ENCODE data around the gene PHACTR1. TPM values are rescaled to one million over a fixed set of nuclear protein-coding genes. Genes with fewer than 3 reads are reported as not detected.

PHACTR1 gene
- total RNA-seq, 1 donor from 2014 or later: 50.7 TPM

- H3K4me1 Mint-ChIP-seq (ENCODE audit: low read depth, unreplicated experiment): no peaks in the 10 kb centered on the region
- H3K4me3 Mint-ChIP-seq (ENCODE audit: unreplicated experiment): no peak overlapping the region
- peaks cover 2% of the 10 kb centered on the region for H3K9me3 Mint-ChIP-seq (ENCODE audit: unreplicated experiment)
- H3K27ac Mint-ChIP-seq (ENCODE audit: unreplicated experiment): no peak overlapping the region
- H3K27me3 Mint-ChIP-seq (ENCODE audit: unreplicated experiment): no peaks in the 10 kb centered on the region
- DNase-seq: no peak
- H3K36me3 Mint-ChIP-seq (ENCODE audit: unreplicated experiment): no peaks in the 10 kb centered on the region
- TF ChIP-seq CTCF (IDR thresholded peaks at IDR 0.05; ENCODE audit: partially characterized antibody, unreplicated experiment): no peak
These were observed 512.0 kb downstream of the PHACTR1 start for GRCh38 chr6:13228264-13229204.

GRCh38 chr6:13229205-13230085 lies 512.9 kb downstream of the PHACTR1 start:
- Mint-ChIP-seq H3K9me3 (ENCODE audit: unreplicated experiment) (peaks cover 2% of the 10 kb centered on the region), H3K4me3 (ENCODE audit: unreplicated experiment) (no peak overlapping the region), H3K4me1 (ENCODE audit: low read depth, unreplicated experiment) (no peaks in the 10 kb centered on the region), H3K36me3 (ENCODE audit: unreplicated experiment) (no peaks in the 10 kb centered on the region), H3K27me3 (ENCODE audit: unreplicated experiment) (no peaks in the 10 kb centered on the region), H3K27ac (ENCODE audit: unreplicated experiment) (no peak overlapping the region)
- DNase-seq: no peak
- no peak for TF ChIP-seq CTCF (IDR thresholded peaks at IDR 0.05; ENCODE audit: partially characterized antibody, unreplicated experiment)

DNA sequence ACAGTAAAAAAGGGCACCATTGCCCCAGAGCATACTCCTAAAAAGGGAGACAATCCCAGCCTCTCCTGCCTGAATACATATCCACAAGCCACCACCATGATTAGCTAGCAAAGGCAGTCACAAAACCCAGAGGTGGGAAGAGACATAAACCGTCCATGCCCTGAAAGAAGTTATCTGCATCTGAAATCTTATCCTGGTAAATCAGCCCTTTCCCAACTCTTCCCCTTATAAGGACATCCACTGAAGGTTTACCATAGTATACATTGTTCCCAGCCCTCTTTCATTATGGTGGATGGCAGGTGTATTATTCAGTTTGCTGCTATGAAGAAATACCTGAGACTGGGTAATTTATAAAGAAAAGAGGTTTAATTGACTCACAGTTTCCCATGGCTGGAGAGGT lies 516.5 kb downstream of the PHACTR1 start:
- Mint-ChIP-seq H3K27me3 (ENCODE audit: unreplicated experiment) (no peaks in the 10 kb centered on the region), H3K27ac (ENCODE audit: unreplicated experiment) (no peak overlapping the region), H3K36me3 (ENCODE audit: unreplicated experiment) (no peaks in the 10 kb centered on the region), H3K4me3 (ENCODE audit: unreplicated experiment) (no peak overlapping the region), H3K9me3 (ENCODE audit: unreplicated experiment) (peaks cover 2% of the 10 kb centered on the region), H3K4me1 (ENCODE audit: low read depth, unreplicated experiment) (no peaks in the 10 kb centered on the region)
- TF ChIP-seq CTCF (IDR thresholded peaks at IDR 0.05; ENCODE audit: partially characterized antibody, unreplicated experiment): no peak
- no peak for DNase-seq

- no peak for DNase-seq
- TF ChIP-seq CTCF (IDR thresholded peaks at IDR 0.05; ENCODE audit: partially characterized antibody, unreplicated experiment): no peak
- Mint-ChIP-seq H3K27ac (ENCODE audit: unreplicated experiment) (no peak overlapping the region), H3K36me3 (ENCODE audit: unreplicated experiment) (no peaks in the 10 kb centered on the region), H3K27me3 (ENCODE audit: unreplicated experiment) (no peaks in the 10 kb centered on the region), H3K4me1 (ENCODE audit: low read depth, unreplicated experiment) (no peaks in the 10 kb centered on the region), H3K9me3 (ENCODE audit: unreplicated experiment) (peaks cover 2% of the 10 kb centered on the region), H3K4me3 (ENCODE audit: unreplicated experiment) (no peak overlapping the region)
These were observed 517.6 kb downstream of the PHACTR1 start for GRCh38 chr6:13234130-13234529.

Data from glutamatergic neuron (in vitro differentiated cells).